Loucy (cell line): ENCODE measurements around the gene SLC15A3.
A peak's percentile ranks its signal among the peaks of the same experiment; 100 is the strongest.

ENCODE experiments used
- H2AFZ ChIP-seq: fragments of 200-600 bp; sonication (generic); 2 replicates; pipeline ENCODE4 v1.6.0; 2016; ENCODE audit warnings: antibody characterized with exemption, mild to moderate bottlenecking, low read length, moderate library complexity
- H3F3A ChIP-seq: fragments of 200-600 bp; 2 replicates; pipeline ENCODE4 v1.6.0; 2016; ENCODE audit warnings: antibody characterized with exemption, low read depth, mild to moderate bottlenecking
- H3K27me3 ChIP-seq: fragments of 200-600 bp; sonication (generic); 2 replicates; pipeline ENCODE4 v1.6.1; 2014; ENCODE audit warnings: low read length, mild to moderate bottlenecking; ENCODE audit not compliant: insufficient read depth, poor library complexity, severe bottlenecking
- H3K36me3 ChIP-seq: fragments of 200-600 bp; sonication (generic); 2 replicates; pipeline ENCODE4 v1.6.1; 2016; ENCODE audit warnings: low read length; ENCODE audit not compliant: insufficient read depth
- H3K4me1 ChIP-seq: fragments of 200-600 bp; sonication (generic); 2 replicates; pipeline ENCODE4 v1.5.1; 2014; ENCODE audit warnings: low read length, mild to moderate bottlenecking; ENCODE audit not compliant: insufficient read depth, poor library complexity, severe bottlenecking
- H3K4me2 ChIP-seq: fragments of 200-600 bp; sonication (generic); 2 replicates; pipeline ENCODE4 v1.6.0; 2014; ENCODE audit warnings: antibody characterized with exemption, low read length, low read depth, mild to moderate bottlenecking; ENCODE audit not compliant: poor library complexity, severe bottlenecking
- H3K4me3 ChIP-seq: fragments of 200-600 bp; sonication (generic); 2 replicates; pipeline ENCODE4 v1.5.1; 2014; ENCODE audit warnings: low read length, mild to moderate bottlenecking, mixed read lengths; ENCODE audit not compliant: poor library complexity, severe bottlenecking
- H3K79me2 ChIP-seq: fragments of 200-600 bp; sonication (generic); 2 replicates; pipeline ENCODE4 v1.6.1; 2014; ENCODE audit warnings: low read length; ENCODE audit not compliant: insufficient read depth
- H3K9ac ChIP-seq: fragments of 200-600 bp; sonication (generic); 2 replicates; pipeline ENCODE4 v1.6.0; 2014; ENCODE audit warnings: mild to moderate bottlenecking, low read depth, low read length, moderate library complexity; ENCODE audit not compliant: poor library complexity, severe bottlenecking
- H3K9me2 ChIP-seq: fragments of 200-600 bp; sonication (generic); replicated peaks from 2 replicates; pipeline ENCODE4 v1.6.1; 2016; ENCODE audit warnings: low read depth, low read length, mixed read lengths
- H3K9me3 ChIP-seq: fragments of 200-600 bp; sonication (generic); 2 replicates; pipeline ENCODE4 v1.6.1; 2014; ENCODE audit warnings: mild to moderate bottlenecking, antibody characterized with exemption, low read length, low read depth; ENCODE audit not compliant: insufficient read depth
- H4K20me1 ChIP-seq: fragments of 200-600 bp; sonication (generic); 2 replicates; pipeline ENCODE4 v1.6.0; 2014; ENCODE audit warnings: antibody characterized with exemption, low read length, mild to moderate bottlenecking; ENCODE audit not compliant: insufficient read depth, poor library complexity, severe bottlenecking
- CTCF ChIP-seq: fragments of 200-600 bp; sonication (generic); conservative IDR thresholded peaks from 2 replicates; pipeline ENCODE4 v1.5.1; 2014; ENCODE audit warnings: mild to moderate bottlenecking, antibody characterized with exemption, low read length
- EZH2phosphoT487 ChIP-seq: fragments of 200-600 bp; IDR thresholded peaks from 2 replicates; pipeline ENCODE4 v1.6.1; 2018; ENCODE audit warnings: antibody characterized with exemption, mild to moderate bottlenecking, moderate library complexity, borderline replicate concordance

Gene SLC15A3

GRCh38 chr11:60924110-60924905 lies 27.7 kb downstream of the SLC15A3 start, which contains the start of gene TMEM132A:
TSS of gene TMEM132A (plus strand) at chr11:60924460. CDS start at chr11:60924634, 174 bp downstream.
- Histone ChIP-seq H3K79me2 (peaks cover 5% of the 10 kb centered on the region), H3K9me3 (no peaks in the 10 kb centered on the region), H3K36me3 (peaks cover 40% of the 10 kb centered on the region; the same call in 1 of the 2 replicates), H2AFZ (peak within 1 kb of the TSS; percentile 54; the same call in 1 of the 2 replicates), H3K4me2 (peak within 1 kb of the TSS; percentile 70), H3K27me3 (no peaks in the 10 kb centered on the region), H3K4me3 (peak within 1 kb of the TSS; percentile 72), H4K20me1 (peaks cover 3% of the 10 kb centered on the region), H3K9ac (peak within 1 kb of the TSS; percentile 35), H3F3A (no peaks in the 10 kb centered on the region), H3K9me2 (no peaks in the 10 kb centered on the region), H3K4me1 (peaks cover 20% of the 10 kb centered on the region)
- no peak for TF ChIP-seq CTCF
- no peak for TF ChIP-seq EZH2phosphoT487

GRCh38 chr11:60923800-60924109 lies 28.2 kb downstream of the SLC15A3 start:
- Histone ChIP-seq H3K79me2 (peaks cover 11% of the 10 kb centered on the region), H3K9ac (peak overlapping the region; percentile 35), H3K4me2 (peak overlapping the region; percentile 70), H3K9me2 (no peaks in the 10 kb centered on the region), H4K20me1 (peaks cover 8% of the 10 kb centered on the region), H3K4me3 (peak overlapping the region; percentile 72), H3K9me3 (no peaks in the 10 kb centered on the region), H2AFZ (no peak overlapping the region), H3K27me3 (no peaks in the 10 kb centered on the region), H3K36me3 (peaks cover 40% of the 10 kb centered on the region; the same call in 1 of the 2 replicates), H3F3A (no peaks in the 10 kb centered on the region), H3K4me1 (peaks cover 26% of the 10 kb centered on the region)
- no peak for TF ChIP-seq CTCF
- no peak for TF ChIP-seq EZH2phosphoT487

GRCh38 chr11:60923326-60923725 lies 28.6 kb downstream of the SLC15A3 start:
- H3K9me2 ChIP-seq: no peaks in the 10 kb centered on the region
- H3K9me3 ChIP-seq: no peaks in the 10 kb centered on the region
- H3K27me3 ChIP-seq: no peaks in the 10 kb centered on the region
- H2AFZ ChIP-seq: no peak overlapping the region
- H3K4me3 ChIP-seq: no peak overlapping the region
- no peak for TF ChIP-seq CTCF
- no peak for TF ChIP-seq EZH2phosphoT487
- H3K9ac ChIP-seq: no peak overlapping the region
- peaks cover 15% of the 10 kb centered on the region for H3K79me2 ChIP-seq
- peak overlapping the region; percentile 70 for H3K4me2 ChIP-seq
- H3K4me1 ChIP-seq: peaks cover 30% of the 10 kb centered on the region
- H4K20me1 ChIP-seq: peaks cover 8% of the 10 kb centered on the region
- H3F3A ChIP-seq: no peaks in the 10 kb centered on the region
- H3K36me3 ChIP-seq: peaks cover 40% of the 10 kb centered on the region; the same call in 1 of the 2 replicates
